Activated T-cell treated with anti-CD3 and anti-CD28 coated beads, Interleukin-2, amount 50 U/mL, for 48 hours (primary cell): ENCODE measurements around the gene TOX4.
"Not testable (repeated sequence)": the region's sequence is repeated elsewhere in the genome, so short reads cannot be mapped to it uniquely, and the experiment has no call there.

Experiments used
- DNase-seq, 2 experiments: peaks; one replicate each; pipeline ENCODE4 v3.0.0-alpha.2; 2020

The TOX4 gene

DNA sequence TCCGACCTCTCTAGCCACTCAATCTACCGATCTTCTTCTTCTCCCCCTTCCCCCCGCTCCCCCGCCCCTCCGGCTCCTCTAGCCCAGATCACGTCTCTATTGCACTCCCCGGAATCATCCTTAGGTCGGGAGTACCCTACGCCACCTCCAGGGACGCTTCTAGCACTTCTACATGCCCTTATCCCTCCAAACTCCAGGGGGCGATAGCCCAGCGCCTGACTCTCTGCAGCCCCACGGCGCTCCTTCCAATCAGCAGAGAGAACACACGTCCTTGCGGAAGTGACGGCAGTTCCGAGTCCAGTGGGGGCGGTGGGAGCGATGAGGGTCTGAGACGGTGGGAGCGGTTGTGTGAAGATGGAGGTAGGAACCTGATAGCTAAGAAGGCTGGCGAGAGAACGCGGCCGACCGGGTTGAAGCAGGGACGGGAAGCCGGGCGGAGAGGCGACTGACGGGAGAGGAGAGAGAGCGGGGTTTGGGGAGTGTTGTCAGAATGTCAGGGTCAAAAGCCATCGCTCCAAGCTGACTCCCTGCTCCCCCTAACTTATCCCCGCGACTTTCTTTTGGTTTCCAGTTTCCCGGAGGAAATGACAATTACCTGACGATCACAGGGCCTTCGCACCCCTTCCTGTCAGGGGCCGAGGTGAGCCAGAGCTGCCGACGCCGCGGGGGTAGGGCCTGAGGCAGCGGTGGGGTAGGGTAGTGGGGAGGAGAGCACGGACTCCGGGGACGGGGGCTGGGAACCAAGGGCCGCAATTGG, at the start of gene TOX4, which contains the start of gene RAB2B:
TOX4 (plus strand) TSS at position 271 of the 757 bp plus-strand sequence; CDS start at position 355, 84 bp downstream.
RAB2B (minus strand) TSS at position 35 of the 757 bp plus-strand sequence. CDS start 87 bp downstream, outside the sequence.
- peak; percentile 93 to 94 for DNase-seq

DNA sequence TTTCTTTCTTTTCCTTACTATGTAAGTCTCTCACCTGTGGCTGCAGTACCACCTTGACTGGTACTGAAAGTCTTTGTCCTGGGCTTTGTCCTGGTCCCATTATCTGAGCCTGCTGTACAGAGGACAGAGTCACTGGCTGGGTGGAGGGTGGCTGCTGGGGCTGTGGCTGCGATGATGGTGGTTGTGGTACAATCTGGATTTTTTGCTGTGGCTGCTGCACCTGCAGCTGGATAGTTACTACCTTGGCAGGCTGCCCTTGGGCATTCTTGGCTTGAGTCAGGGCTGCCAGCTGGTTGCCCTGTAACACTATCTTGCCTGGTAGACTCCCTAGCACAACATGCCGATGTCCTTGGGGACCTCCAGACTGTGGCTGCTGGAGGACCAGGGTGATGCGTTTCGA, 48.1 kb upstream of the TOX4 start:
- no peak for DNase-seq

GRCh38 chr14:21431126-21431525, 45.9 kb upstream of the TOX4 start:
- no peak for DNase-seq

GRCh38 chr14:21436567-21437062, 40.4 kb upstream of the TOX4 start:
- DNase-seq: no peak

DNA sequence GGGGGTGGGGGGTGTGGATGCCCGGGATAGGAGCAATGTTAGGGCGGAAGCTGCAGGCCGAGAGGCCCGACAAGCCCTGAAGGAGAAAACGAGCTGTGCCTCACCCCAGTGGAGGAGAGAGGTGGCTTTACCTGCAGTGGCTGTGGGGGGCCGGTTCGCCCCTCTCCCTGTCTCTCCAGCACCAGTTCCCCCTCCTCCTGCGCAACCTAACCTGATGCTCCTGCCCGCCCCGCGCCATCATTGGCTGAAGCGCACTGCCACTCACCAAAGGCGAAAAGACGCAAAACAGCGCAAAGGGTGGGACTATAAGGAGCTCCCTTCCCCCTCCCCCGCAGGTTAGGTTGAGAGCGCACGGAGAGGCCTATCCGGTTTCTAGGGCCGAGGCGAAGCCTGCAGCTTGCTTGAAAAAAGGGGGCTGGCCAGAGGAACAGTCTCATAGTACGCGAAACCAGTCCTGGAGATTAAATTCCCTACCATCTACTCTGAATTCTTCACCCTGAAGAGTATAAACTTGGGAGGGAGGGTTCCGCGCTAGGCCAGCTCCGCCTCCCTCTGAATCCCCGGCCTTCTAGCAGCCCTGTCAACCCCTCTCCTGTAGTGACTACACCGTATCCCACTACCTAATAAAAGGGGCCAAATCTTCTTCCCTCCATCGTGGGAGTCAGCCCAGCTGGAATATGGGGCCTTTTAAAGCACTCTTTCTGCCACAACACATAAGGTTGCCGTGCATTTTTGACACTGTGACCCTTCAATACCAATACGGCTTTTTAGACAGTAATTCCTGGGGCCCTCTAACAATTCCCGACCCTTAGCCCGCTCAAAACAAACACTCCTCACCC, 39.7 kb upstream of the TOX4 start:
- DNase-seq: peak; percentile 99 to 100

- no peak for DNase-seq
Measured at GRCh38 chr14:21440859-21441258, 36.1 kb upstream of the TOX4 start.

- not testable (repeated sequence) for DNase-seq
Measured at GRCh38 chr14:21442657-21443056, 34.3 kb upstream of the TOX4 start.

DNA sequence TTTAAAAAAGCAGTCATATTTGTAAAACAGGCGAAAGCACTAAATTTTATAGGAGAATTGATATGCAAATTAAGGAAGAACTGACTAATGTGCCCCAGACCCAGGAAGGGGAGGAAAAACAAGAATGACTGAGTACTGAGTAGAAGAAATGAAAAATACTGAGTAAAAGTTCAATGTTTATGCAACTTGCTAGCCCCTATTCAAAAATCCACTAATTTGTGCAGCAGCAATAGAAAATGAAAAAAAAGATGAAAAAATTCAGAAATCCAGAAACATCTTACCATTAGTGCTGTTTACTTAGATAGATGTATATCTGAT, 27.1 kb upstream of the TOX4 start:
- DNase-seq: no peak

DNA sequence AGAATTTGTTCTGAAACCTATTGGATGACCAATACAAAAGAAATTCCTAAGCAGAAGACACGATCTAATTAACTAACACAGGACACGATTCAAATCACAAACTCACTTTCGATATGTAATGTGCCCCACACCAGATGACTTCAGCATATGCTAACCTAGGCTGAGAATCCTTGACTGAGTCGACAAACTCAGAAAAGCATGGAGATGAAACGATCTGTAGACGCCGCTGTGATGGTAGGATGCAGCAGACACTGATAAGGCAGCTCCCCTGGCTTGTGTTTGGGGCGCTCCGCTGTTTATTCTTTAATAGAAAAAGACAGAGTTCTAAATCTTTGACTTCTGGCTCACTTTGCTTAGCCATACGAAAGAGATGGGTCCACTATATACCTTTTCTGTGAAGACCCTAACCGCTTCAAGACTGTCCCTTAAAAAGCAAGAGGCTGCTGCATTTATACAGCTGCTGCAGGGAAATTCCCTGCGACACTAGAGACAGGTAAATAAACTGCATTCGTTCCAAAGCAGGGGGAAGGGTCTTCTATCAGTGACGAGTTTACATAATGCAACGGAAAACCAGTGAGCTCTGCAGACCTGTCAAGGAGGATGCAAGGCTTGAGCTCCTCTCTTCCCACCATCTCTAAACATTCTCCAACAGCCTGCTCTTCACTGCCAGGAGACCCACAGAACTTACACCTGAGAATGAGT, 22.0 kb upstream of the TOX4 start:
- DNase-seq: no peak

DNA sequence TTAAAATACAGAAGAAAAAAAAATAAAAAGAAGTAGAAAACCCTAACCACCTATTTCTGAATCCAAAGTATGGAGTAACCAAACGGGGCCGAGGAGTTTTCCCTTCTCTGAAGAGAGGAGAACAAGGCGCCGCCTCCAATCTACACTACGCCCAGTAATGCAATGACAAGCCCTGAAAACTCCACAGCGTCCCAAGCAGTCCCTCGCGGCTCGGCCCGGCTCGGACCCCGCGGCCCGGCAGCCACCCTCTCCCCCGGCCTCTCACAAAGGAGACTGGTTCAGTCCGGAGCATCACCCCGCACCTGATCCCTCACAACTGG, 21.4 kb upstream of the TOX4 start:
- DNase-seq: no peak

- DNase-seq: peak; percentile 99
Measured at GRCh38 chr14:21455912-21456667, 20.9 kb upstream of the TOX4 start, which contains the start of gene CHD8. Gene CHD8, minus strand, starts transcription at chr14:21456123. Its CDS starts 24,480 bp downstream, at chr14:21431643.

DNA sequence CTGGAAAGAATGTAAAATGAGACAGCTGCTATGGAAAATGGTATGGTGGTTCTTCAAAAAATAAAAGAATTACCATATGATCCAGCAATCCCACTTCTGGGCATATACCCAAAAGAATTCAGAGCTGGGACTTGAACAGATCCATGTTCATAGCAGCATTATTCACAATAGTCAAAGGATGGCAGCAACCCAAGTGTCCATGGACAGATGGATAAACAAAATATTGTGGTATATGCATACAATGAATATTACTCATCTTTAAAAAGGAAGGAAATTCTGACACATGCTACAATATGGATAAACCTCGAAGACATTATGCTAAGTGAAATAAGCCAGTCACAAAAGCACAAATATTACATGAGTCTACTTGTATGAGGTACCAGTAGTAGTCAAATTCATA, 9.4 kb upstream of the TOX4 start:
- no peak for DNase-seq

DNA sequence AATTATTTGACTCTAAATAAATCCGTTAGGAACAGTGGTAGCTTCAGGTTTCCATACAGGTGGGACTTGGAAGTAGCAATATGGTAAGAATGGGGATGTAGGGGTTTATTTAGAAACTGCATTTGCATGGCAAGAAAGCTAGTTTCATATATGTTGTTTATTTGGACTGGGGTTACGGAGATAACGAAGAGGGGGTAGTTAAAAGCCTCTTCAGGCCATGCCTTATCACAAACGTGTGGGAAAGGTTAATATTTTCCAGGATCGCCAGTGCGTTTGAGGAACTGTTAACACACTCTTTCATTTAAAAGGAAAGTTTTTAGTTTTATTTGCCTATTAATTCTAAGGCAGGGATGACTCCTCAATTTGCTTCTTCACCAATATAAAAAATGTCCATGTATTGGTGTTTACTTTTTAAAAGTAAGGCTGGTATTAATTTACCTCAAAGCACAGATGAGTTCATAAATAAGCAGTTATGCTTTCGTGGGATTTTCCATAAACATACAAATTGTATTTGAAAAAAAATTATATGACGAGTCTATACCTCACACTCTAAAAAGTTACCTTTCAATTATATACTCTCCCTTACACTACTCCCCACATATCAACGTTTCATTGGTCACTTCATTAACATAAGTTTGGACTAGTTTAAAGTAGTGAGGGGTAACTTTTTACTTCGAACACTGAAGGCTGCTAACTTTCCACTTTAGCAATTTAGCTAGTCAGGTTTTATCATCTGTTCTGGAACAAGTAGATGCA, 1.1 kb upstream of the TOX4 start:
- no peak for DNase-seq

DNA sequence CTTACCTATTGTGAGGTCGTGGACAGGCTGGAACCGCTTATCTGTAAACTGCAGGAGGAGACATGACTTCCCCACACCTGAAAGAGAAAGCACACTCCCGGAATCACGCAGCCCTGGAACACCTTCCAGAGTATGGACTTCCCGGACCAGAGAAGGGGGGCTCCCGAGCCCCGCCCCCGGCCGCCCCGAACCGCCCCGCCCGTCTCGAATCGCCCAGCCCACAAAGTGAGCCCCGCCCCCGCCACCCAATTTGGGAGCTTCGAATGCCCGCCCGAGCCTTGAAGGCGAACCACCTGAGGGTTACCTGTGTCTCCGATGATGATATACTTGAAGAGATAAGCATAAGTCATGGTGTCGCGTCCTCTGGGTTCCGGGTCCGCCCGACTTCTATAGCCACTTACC, 471 bp upstream of the TOX4 start:
- peak; percentile 87 for DNase-seq

- DNase-seq: no peak
Measured at GRCh38 chr14:21486640-21487087, 9.7 kb downstream of the TOX4 start.

- no peak for DNase-seq
Measured at GRCh38 chr14:21494902-21495762, 18.1 kb downstream of the TOX4 start.

DNA sequence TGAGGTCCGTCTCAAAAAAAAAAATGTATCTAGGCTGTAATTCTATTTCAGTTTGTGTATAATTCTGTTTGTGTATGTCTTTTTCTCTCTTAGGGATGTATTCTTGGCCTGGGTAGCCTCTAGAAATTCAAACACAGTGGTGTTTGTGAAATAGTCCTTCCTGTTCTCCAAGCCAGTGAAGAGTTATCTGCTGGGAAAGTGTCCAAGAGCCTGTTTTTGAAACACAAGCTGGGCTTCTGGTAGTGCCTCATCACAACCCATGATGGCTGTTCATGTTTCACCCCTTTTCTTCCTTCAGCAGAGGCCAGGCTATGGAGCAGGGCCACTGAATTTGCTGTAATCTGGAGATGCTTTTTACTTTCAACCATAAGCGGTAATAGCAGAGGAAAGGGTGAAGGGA, 19.5 kb downstream of the TOX4 start:
- DNase-seq: no peak

DNA sequence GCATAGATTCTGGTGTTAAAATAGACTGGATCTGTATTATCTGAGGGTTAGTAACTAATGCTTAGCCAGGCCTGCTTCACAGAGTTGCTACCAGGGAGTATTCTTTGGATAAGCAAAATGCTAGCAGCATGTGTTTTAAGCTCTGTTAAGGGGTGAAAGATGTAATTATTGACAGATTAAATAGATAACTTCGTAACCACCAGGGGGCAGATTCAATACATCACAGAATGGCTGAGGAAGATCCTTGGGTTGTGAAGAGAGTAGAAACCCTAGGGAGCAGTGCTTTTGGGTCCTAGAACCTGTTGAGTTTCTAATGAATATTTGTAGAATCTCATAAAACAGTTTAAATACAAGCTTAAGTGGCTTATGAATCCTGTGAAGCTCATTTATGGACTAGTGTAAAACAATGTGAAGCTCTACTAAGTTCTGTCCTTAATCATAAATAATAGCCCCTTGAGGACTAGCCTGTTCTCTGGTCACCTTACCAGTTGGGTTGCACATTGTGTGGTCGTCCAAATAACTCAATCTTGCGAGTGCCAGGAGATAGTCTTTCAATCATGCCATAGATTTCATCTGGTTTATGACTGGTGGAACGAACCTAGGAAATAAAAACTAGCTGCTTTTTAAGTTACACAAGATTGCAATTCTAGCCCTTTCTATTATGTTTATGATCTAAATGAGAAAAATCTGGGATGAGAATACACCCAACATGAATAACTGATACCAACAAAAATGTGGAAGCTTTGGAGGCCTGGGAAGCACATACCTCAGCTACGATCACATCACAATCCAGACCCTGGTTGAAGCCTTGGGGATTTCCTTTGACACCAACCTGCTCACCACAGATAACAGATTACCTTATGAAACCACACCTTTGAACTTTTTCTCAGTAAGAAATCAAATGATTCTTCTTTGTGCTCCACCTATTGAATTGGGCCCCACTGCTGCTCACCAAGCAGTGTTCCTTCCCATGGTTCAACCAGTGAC, 21.8 kb downstream of the TOX4 start:
- no peak for DNase-seq

GRCh38 chr14:21501568-21501967, 24.6 kb downstream of the TOX4 start:
- no peak for DNase-seq
